Liver (tissue), 9 donors: Measurements from ENCODE around the gene MFAP5. TPM values are rescaled to one million over a fixed set of nuclear protein-coding genes. Genes with fewer than 3 reads are reported as not detected.
"Not testable (repeated sequence)": the region's sequence is repeated elsewhere in the genome, so short reads cannot be mapped to it uniquely, and the experiment has no call there.

Experiments
- DNase-seq: peaks from one replicate; pipeline ENCODE4 v3.0.0-alpha.2; 2017; ENCODE audit warnings: low spot score
- H3K27ac ChIP-seq, 2 donors: one replicate each; pipeline ENCODE4 v1.7.0; 2013; ENCODE audit warnings: inconsistent platforms in 2 of 2, low read length in 2 of 2, control low read depth in 1 of 2, low read depth in 1 of 2, mild to moderate bottlenecking in 1 of 2
- H3K27me3 ChIP-seq, 4 donors: one replicate each; pipeline versions ENCODE4 v1.6.1 to v1.7.0; 2013; ENCODE audit warnings: low read length in 3 of 4, inconsistent platforms in 1 of 4, mild to moderate bottlenecking in 1 of 4, moderate library complexity in 1 of 4; ENCODE audit not compliant: control insufficient read depth in 4 of 4, insufficient read depth in 4 of 4
- H3K36me3 ChIP-seq, 4 donors: one replicate each; pipeline versions ENCODE4 v1.6.1 to v1.7.0; 2013; ENCODE audit warnings: low read length in 3 of 4, mild to moderate bottlenecking in 3 of 4, low read depth in 1 of 4, moderate library complexity in 1 of 4; ENCODE audit not compliant: control insufficient read depth in 4 of 4, insufficient read depth in 3 of 4
- H3K4me1 ChIP-seq, 4 donors: one replicate each; pipeline versions ENCODE4 v1.6.1 to v1.7.0; 2013; ENCODE audit warnings: low read length in 3 of 4, mild to moderate bottlenecking in 3 of 4, moderate library complexity in 1 of 4; ENCODE audit not compliant: control insufficient read depth in 4 of 4, insufficient read depth in 4 of 4
- H3K4me3 ChIP-seq, 3 donors: one replicate each; pipeline versions ENCODE4 v1.6.1 to v1.7.0; 2013; ENCODE audit warnings: low read length in 3 of 3, control low read depth in 1 of 3, low read depth in 1 of 3, mild to moderate bottlenecking in 1 of 3
- H3K9ac ChIP-seq, 2 donors: one replicate each; pipeline ENCODE4 v1.7.0; 2013; ENCODE audit warnings: low read length in 2 of 2, mild to moderate bottlenecking in 2 of 2, moderate library complexity in 2 of 2, control low read depth in 1 of 2, low read depth in 1 of 2
- H3K9me3 ChIP-seq, 4 donors: one replicate each; pipeline versions ENCODE4 v1.6.1 to v1.7.0; 2013; ENCODE audit warnings: low read length in 3 of 4; ENCODE audit not compliant: control insufficient read depth in 4 of 4
- ATF3 ChIP-seq: IDR thresholded peaks from 2 replicates; pipeline ENCODE4 v1.6.1; 2016; ENCODE audit warnings: antibody characterized with exemption
- EGR1 ChIP-seq, 2 donors: IDR thresholded peaks; 2 replicates each; pipeline ENCODE4 v1.6.1; 2016 to 2018; ENCODE audit warnings: antibody characterized with exemption in 2 of 2, low read depth in 2 of 2
- FOXA2 ChIP-seq: IDR thresholded peaks from 2 replicates; pipeline ENCODE4 v1.6.1; 2016; ENCODE audit warnings: antibody characterized with exemption
- GABPA ChIP-seq, 2 donors: IDR thresholded peaks in 1 of 2; conservative IDR thresholded peaks in 1 of 2; 2 replicates each; pipeline ENCODE4 v1.6.1; 2016; ENCODE audit warnings: antibody characterized with exemption in 2 of 2, mild to moderate bottlenecking in 1 of 2, moderate library complexity in 1 of 2
- HNF4G ChIP-seq: IDR thresholded peaks from 2 replicates; pipeline ENCODE4 v1.6.1; 2016; ENCODE audit warnings: antibody characterized with exemption
- JUND ChIP-seq, 2 donors: IDR thresholded peaks; 2 replicates each; pipeline ENCODE4 v1.6.1; 2016; ENCODE audit warnings: antibody characterized with exemption in 2 of 2
- NR2F2 ChIP-seq: IDR thresholded peaks from 2 replicates; pipeline ENCODE4 v1.6.1; 2016; ENCODE audit warnings: antibody characterized with exemption
- RAD21 ChIP-seq, 2 donors: IDR thresholded peaks; 2 replicates each; pipeline ENCODE4 v1.6.1; 2016; ENCODE audit warnings: antibody characterized with exemption in 2 of 2, mild to moderate bottlenecking in 2 of 2
- REST ChIP-seq: IDR thresholded peaks from 2 replicates; pipeline ENCODE4 v1.6.1; 2016; ENCODE audit warnings: antibody characterized with exemption, mild to moderate bottlenecking
- RXRA ChIP-seq, 2 donors: IDR thresholded peaks; 2 replicates each; pipeline ENCODE4 v1.6.1; 2017 to 2018; ENCODE audit warnings: antibody characterized with exemption in 2 of 2, mild to moderate bottlenecking in 1 of 2
- SP1 ChIP-seq: IDR thresholded peaks from 2 replicates; pipeline ENCODE4 v1.6.1; 2018; ENCODE audit warnings: antibody characterized with exemption, mild to moderate bottlenecking
- TAF1 ChIP-seq: conservative IDR thresholded peaks from 2 replicates; pipeline ENCODE4 v1.6.1; 2016; ENCODE audit warnings: antibody characterized with exemption, mild to moderate bottlenecking
- YY1 ChIP-seq: IDR thresholded peaks from 2 replicates; pipeline ENCODE4 v1.6.1; 2016; ENCODE audit warnings: antibody characterized with exemption, mild to moderate bottlenecking
- ZBTB33 ChIP-seq: IDR thresholded peaks from 2 replicates; pipeline ENCODE4 v1.6.1; 2016; ENCODE audit warnings: antibody characterized with exemption
- WGBS: extraction: QIAGEN DNeasy Blood & Tissue Kit; methylation state at CpG from one replicate; pipeline ENCODE4 v1.1.7; 2013; 5-methylcytosine and 5-hydroxymethylcytosine counted together
- polyA plus RNA-seq, 2 donors: library from polyadenylated mRNA; stranded (reverse) in 1 of 2; unstranded in 1 of 2; fragments of 200-250 nt in 1 of 2; fragments of >200 nt in 1 of 2; fragmentation: Nextera tagmentation in 1 of 2; extraction: Ambion mirVana in 1 of 2; gene quantifications; one replicate each; pipeline versions ENCODE4 v1.2.1 to v1.2.3, GENCODE V29; 2013 to 2015
- total RNA-seq, 2 donors: library from RNA; depleted of rRNA; stranded (reverse); fragments of >200 nt; gene quantifications; one replicate each; pipeline ENCODE4 v1.2.3, GENCODE V29; 2014
- TF ChIP-seq, protein P1 (sequence below): IDR thresholded peaks from 2 replicates; pipeline ENCODE4 v1.6.1; 2016; ENCODE audit warnings: antibody characterized with exemption
- TF ChIP-seq, protein P2 (sequence below): fragments of 150-350 bp; IDR thresholded peaks from 2 replicates; pipeline ENCODE4 v1.5.1; 2017; ENCODE audit warnings: improper control_type of control experiment, low read depth, low read length; ENCODE audit not compliant: missing input control
- donor health status: healthy.
- donor health status: healthy.
- donor health status: healthy.
- donor health status: healthy.
- donor health status: healthy.

MFAP5 gene
- total and polyA plus RNA-seq, 4 donors: 0.20 to 0.42 TPM; not detected in 2

DNA sequence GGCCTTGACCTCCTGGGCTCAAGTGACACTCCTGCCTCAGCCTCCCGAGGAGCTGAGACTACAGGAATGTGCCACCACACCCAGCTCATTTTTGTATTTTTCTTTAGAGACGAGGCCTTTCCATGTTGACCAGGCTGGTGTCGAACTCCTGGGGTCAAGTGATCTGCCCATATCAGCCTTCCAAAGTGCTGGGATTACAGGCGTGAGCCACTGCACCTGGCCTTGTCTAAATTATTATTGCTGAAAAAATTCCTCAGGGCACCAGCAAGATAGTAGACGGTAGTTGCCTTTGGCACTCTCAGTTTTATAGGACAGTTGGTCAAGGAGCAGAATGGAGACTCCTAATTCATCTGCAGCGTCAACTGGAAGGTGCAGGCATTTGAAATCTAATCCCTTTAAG lies 47.4 kb downstream of the MFAP5 start:
- DNase-seq: no peak
- TF ChIP-seq, protein P1, sequence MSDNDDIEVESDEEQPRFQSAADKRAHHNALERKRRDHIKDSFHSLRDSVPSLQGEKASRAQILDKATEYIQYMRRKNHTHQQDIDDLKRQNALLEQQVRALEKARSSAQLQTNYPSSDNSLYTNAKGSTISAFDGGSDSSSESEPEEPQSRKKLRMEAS: no peak
- TF ChIP-seq FOXA2 (no peak), GABPA (IDR thresholded peaks at IDR 0.05 in 1 of 2, conservative IDR thresholded peaks at IDR 0.05 in 1 of 2) (no peak), SP1 (no peak), TAF1 (no peak), ATF3 (no peak), REST (no peak), RAD21 (IDR thresholded peaks at IDR 0.05) (no peak), RXRA (IDR thresholded peaks at IDR 0.05) (no peak), YY1 (no peak), ZBTB33 (no peak), JUND (IDR thresholded peaks at IDR 0.05) (no peak), NR2F2 (no peak), EGR1 (IDR thresholded peaks at IDR 0.05; ENCODE audit: low read depth in 2 of 2) (no peak), HNF4G (no peak)
- TF ChIP-seq, protein P2, sequence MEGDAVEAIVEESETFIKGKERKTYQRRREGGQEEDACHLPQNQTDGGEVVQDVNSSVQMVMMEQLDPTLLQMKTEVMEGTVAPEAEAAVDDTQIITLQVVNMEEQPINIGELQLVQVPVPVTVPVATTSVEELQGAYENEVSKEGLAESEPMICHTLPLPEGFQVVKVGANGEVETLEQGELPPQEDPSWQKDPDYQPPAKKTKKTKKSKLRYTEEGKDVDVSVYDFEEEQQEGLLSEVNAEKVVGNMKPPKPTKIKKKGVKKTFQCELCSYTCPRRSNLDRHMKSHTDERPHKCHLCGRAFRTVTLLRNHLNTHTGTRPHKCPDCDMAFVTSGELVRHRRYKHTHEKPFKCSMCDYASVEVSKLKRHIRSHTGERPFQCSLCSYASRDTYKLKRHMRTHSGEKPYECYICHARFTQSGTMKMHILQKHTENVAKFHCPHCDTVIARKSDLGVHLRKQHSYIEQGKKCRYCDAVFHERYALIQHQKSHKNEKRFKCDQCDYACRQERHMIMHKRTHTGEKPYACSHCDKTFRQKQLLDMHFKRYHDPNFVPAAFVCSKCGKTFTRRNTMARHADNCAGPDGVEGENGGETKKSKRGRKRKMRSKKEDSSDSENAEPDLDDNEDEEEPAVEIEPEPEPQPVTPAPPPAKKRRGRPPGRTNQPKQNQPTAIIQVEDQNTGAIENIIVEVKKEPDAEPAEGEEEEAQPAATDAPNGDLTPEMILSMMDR: no peak
- no peak overlapping the region for H3K27ac ChIP-seq
- H3K9me3 ChIP-seq: no peaks in the 10 kb centered on the region
- WGBS: 88% methylated on average over 6 of the region's 6 CpGs
- H3K27me3 ChIP-seq: no peaks in the 10 kb centered on the region
- no peak overlapping the region for H3K9ac ChIP-seq
- H3K4me3 ChIP-seq: no peak overlapping the region
- no peaks in the 10 kb centered on the region for H3K4me1 ChIP-seq
- H3K36me3 ChIP-seq: no peaks in the 10 kb centered on the region

DNA sequence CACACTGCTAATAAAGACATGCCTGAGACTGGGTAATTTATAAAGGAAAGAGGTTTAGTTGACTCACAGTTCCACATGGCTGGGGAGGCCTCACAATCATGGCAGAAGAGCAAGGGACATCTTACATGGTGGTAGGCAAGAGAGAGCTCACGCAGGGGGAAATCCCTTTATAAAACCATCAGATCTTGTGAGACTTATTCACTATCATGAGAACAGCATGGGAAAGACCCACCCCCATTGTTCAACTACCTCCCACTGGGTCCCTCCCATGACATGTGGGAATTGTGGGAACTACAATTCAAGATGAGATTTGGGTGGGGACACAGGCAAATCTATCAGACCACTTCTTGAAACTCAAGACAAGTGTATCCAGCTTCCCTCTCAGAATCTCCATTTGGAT lies 48.7 kb downstream of the MFAP5 start:
- not testable (repeated sequence) for H3K4me1 ChIP-seq, H3K9ac ChIP-seq, H3K9me3 ChIP-seq, H3K27me3 ChIP-seq, H3K36me3 ChIP-seq, H3K4me3 ChIP-seq, DNase-seq, H3K27ac ChIP-seq
- 100% methylated on average over 1 of the region's 1 CpG for WGBS
